Loucy (cell line): ENCODE data around the gene NKX1-2.

Experiments used
- EZH2phosphoT487 ChIP-seq: fragments of 200-600 bp; IDR thresholded peaks from 2 replicates; pipeline ENCODE4 v1.6.1; 2018; ENCODE audit warnings: antibody characterized with exemption, mild to moderate bottlenecking, moderate library complexity, borderline replicate concordance
- TF ChIP-seq, protein P1 (sequence below): fragments of 200-600 bp; sonication (generic); conservative IDR thresholded peaks from 2 replicates; pipeline ENCODE4 v1.5.1; 2014; ENCODE audit warnings: mild to moderate bottlenecking, antibody characterized with exemption, low read length

DNA sequence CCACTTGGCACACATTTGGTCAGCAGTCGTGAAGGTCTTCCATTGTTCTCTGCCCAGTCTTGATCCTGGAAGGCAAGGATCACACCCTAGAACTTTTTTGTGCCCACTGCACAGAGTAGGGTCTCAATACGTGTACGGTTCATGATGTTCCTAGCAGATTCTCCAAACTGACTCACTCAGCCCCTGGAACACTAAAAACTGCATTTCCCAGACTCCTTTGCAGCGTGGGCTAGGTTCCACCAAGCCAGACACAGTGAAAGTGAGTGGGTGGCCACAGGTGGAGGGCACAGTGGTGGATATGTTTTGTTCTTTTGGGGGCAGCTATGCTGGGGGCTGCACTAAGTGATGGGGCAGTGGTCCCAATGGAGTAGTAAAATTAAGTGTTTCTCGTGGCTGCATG is 10.3 kb upstream of the NKX1-2 start:
- TF ChIP-seq, protein P1, sequence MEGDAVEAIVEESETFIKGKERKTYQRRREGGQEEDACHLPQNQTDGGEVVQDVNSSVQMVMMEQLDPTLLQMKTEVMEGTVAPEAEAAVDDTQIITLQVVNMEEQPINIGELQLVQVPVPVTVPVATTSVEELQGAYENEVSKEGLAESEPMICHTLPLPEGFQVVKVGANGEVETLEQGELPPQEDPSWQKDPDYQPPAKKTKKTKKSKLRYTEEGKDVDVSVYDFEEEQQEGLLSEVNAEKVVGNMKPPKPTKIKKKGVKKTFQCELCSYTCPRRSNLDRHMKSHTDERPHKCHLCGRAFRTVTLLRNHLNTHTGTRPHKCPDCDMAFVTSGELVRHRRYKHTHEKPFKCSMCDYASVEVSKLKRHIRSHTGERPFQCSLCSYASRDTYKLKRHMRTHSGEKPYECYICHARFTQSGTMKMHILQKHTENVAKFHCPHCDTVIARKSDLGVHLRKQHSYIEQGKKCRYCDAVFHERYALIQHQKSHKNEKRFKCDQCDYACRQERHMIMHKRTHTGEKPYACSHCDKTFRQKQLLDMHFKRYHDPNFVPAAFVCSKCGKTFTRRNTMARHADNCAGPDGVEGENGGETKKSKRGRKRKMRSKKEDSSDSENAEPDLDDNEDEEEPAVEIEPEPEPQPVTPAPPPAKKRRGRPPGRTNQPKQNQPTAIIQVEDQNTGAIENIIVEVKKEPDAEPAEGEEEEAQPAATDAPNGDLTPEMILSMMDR = no peak
- no peak for TF ChIP-seq EZH2phosphoT487
